Globus pallidus (tissue), 1 donor: Measurements from ENCODE around the gene HBD.
"Not testable (repeated sequence)": the region's sequence is repeated elsewhere in the genome, so short reads cannot be mapped to it uniquely, and the experiment has no call there.

Experiments
- DNase-seq: peaks from one replicate; pipeline ENCODE4 v3.0.0-alpha.2; 2015; ENCODE audit warnings: low spot score

HBD gene

DNA sequence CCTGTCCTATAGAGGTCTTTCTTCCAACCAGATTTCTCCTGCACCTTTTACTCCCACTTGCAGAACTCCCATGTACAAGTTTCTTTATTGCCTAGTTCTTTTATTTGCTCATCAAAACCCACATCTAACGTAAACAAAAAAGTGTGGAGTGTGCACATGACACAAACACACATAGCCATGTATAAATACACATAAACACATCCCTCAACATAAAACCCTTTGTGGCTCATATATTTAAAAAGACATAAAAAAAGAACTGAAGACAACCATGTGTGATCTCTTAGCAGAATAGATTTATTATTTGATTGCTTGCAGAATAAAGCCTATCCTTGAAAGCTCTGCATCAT, 18.6 kb upstream of the HBD start:
- DNase-seq, result no peak

DNA sequence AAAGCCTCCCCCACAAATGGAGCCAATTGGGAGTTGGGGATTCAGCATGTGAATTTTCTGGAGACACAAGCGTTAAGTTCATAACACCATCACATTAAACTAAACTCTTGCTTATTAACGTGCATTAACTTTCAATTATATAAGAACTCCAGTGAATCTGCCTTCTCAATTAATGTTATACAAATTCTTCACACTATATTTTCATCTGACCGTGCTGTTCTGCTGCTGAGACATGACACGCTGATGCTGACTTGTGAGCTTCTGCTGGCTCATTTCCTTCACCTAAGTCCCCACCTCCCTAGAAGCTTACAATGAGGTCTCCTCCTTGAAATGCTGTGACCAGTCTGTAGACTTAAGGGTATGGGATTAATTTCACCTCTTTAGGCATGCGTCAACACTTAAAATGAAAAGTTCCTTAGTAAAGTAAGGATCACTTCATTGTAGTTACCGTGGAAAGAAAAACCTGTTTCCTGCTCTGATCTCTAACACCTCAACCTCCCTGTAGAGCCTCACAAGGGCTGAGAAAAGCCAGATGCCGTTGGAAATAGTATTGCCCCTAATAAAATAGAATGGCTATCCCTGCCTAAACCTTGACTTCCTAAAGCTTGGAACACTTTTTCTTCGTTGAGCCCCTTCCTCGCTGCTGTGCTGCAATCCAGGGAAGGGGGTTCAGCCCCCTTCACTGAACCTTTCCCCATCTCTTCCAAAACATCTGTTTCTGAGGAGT, 18.1 kb upstream of the HBD start:
- no peak for DNase-seq

DNA sequence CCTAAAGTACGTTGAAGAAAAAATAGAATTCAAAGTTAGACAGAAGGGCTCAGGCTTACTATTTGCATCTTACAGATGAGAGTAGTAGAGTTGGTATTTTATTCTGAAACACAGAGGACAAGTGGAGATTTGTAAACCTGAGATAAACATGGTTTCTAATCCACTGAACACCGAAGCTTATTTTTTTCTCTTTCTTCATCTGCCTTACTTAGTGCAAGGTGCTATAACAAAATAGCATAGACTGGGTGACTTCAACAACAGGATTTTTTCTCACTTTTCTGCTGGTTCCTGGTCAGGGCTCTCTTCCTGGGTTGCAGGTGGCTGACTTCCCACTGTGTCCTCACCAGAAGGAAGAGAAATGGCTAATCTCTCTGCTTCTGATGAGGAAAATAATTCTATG, 17.5 kb upstream of the HBD start:
- DNase-seq, result no peak

DNA sequence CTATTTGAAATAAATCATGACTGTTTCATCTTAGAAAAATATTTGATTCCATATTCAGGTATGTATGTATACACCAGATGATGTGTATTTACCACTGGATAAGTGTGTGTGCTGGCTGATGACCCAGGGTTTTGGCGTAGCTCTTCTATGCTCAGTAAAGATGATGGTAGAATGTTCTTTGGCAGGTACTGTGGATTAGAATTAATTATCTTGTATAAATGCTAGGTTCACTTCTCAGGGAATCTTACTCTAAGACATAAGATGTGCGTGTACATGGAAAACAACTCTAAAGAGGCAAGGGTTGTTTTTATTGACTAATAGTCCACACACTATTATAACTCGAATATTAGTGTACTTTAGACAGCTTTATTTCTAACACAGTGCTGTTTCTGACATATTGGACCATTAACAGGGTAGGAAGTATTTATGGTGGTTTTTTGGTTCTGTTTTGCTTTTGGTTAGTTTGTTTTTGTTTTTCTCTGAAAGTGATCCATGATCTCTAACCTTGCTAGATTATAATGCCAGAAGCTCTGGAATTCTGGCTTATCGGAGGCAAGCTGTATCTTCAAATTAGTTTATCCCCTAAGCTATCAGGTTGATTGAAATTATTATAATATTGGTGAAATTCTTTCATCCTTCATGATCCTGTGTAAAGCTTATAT, 16.4 kb upstream of the HBD start:
- no peak for DNase-seq

DNA sequence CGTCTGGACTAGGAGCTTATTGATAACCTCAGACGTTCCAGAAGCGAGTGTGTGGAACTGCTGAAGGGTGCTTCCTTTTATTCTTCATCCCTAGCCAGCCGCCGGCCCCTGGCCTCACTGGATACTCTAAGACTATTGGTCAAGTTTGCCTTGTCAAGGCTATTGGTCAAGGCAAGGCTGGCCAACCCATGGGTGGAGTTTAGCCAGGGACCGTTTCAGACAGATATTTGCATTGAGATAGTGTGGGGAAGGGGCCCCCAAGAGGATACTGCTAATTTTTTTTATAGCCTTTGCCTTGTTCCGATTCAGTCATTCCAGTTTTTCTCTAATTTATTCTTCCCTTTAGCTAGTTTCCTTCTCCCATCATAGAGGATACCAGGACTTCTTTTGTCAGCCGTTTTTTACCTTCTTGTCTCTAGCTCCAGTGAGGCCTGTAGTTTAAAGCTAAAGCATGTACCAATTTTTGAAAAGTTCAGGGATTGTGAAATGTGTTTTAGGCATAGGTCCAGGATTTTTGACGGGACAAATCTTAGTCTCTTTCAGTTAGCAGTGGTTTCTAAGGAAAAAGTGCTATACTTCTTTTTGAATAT, 15.6 kb upstream of the HBD start, which contains the start of gene HBG1:
Gene HBG1 (minus strand): TSS at position 51 of the 590 bp plus-strand sequence. CDS start 53 bp downstream, outside the sequence.
- not testable (repeated sequence) for DNase-seq

DNA sequence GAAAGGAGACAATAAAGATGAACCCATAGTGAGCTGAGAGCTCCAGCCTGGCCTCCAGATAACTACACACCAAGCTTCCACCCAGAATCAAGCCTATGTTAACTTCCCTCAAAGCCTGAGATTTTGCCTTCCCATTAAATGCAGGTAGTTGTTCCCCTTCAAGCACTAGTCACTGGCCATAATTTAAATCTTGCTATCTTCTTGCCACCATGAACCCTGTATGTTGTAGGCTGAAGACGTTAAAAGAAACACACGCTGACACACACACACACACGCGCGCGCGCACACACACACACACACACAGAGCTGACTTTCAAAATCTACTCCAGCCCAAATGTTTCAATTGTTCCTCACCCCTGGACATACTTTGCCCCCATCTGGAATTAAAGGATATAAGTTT, 14.2 kb upstream of the HBD start:
- DNase-seq, result not testable (repeated sequence)

DNA sequence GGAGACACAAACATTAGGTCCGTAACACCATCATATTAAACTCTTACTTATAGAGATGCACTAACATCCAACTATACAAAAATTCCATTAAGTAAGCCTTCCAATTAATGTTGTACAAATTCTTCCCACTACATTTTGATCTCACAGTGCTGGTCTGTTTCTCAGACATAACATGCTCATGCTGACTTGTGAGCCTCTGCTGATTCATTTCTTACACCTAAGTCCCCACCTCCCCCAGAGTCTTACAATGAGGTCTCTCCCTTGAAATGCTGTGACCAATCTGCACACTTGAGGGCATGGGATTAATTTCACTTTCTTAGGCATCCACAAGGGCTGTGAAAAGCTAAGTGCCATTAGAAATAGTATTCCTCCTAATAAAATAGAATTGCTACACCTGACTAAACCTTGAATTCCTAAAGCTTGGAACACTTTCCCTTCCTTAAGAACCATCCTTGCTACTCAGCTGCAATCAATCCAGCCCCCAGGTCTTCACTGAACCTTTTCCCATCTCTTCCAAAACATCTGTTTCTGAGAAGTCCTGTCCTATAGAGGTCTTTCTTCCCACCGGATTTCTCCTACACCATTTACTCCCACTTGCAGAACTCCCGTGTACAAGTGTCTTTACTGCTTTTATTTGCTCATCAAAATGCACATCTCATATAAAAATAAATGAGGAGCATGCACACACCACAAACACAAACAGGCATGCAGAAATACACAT, 13.3 kb upstream of the HBD start:
- no peak for DNase-seq

DNA sequence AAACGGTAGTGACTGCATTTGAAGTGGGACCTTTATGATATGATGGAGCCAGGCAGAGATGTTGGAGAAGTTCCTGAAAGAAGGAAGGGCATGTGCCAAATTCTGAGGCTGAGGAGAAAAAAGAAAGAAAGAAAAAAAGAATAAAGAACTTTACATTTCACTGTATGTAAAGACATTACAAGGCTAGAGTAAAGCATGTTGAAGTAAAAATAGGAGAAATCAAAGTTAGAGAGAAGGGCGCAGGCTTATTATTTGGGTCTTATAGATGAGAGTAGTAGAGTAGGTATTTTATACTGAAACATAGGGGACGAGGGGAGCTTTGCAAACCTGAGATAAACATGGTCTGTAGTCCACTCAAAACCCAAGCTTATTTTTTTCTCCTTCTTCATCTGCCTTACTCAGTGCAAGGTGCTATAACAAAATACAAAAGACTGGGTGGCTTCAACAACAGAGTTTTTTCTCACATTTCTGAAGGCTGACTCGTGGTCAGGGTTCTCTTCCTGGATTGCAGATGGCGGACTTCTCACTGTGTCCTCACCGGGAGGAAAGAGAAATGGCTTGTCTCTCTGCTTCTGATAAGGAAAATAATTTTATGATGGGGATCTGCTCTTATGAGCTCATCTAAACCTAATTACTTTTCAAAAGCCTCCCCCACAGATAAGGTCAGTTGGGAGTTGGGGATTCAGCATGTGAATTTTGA, 12.6 kb upstream of the HBD start:
- DNase-seq, result no peak

DNA sequence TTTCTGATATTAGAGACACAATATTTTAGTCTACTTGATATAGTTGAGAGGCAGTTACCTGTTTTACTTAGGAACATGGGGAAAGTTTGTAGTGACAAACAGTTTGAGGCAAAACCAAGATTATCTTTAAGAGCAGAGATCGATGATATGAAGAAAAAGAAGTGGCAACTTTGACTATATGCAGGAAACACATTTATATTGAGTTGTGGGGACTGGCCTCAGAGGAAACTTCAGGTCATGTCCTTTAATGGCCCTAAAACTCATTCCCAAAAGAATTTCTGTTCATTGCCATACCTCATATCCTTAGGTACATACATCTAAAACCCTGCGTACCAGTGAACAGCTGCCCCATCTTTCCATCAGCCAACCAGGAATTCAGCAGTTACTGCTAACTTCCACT, 10.9 kb upstream of the HBD start:
- no peak for DNase-seq

DNA sequence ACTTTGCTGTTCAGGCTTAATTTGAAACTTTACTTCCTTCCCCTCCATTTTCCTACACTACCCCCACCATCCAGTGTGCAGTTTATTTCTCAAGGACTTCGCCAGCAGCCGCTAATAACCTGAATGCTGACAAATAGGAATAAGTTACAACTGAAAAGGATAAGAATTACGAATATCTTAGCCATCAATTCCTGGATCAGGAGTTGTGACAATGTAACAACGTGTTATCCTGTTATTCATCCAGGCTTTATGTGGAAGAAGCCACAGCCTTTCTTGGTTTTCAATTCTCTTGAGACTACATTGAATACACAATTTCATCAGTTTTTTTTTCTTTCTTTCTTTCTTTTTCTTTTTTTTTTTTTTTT, 9.5 kb upstream of the HBD start:
- DNase-seq, result no peak

DNA sequence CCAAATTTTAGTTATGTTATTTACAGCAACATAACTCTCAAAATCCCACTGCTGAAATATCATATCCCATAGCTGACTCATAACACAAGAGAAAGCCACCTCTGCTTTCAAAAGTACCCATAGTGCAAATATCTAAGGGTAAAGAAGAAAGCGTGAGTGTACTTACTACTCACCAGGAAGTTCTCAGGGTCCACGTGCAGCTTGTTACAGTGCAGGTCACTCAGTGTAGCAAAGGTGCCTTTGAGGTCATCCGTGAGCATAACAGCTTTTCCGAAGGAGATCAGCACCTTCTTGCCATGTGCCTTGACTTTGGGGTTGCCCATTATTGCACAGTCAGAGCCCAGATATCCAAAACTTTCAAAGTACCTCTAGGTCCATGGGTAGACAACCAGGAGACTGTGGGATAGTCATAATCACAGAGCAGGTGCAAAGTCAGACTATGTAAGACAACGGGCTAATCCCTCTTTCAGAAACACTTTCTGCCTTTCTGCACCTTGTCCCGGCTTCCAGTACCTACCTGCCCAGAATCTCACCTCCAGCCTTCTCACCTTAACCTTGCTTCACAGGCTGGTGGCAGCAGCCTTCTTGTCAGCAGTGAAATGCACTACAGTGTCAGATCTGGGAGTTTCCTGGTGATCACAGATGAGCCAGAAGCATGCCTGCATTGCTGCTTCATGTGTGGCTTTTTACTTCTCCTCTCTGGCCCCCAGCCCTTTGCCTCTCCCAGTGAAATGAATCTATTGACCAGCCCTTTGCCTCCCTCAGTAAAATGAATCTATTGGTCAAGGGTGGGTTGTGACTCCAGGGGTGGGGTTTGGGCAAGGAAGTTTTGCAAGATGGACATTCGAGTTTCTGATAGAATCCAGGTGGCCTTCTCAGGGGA, 8.9 kb upstream of the HBD start:
- DNase-seq, result no peak

DNA sequence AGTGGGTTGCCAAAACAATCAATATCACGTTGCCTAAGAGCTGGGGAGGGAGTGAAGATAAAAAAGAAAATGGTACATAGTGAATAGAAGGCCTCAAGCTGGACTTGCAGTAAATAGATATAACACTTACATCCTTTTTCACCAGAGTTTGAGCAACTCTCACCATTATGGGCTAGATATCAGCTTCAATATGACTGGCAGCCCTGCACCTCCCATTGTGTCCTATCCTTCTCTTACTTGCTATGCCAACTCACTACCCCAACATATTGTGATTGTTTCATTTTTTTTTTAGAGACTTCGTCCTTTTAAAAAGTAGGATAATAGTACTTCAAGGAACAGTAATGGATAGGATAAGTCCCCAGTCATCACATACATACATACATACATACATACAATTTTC, 7.9 kb upstream of the HBD start:
- DNase-seq, result no peak

DNA sequence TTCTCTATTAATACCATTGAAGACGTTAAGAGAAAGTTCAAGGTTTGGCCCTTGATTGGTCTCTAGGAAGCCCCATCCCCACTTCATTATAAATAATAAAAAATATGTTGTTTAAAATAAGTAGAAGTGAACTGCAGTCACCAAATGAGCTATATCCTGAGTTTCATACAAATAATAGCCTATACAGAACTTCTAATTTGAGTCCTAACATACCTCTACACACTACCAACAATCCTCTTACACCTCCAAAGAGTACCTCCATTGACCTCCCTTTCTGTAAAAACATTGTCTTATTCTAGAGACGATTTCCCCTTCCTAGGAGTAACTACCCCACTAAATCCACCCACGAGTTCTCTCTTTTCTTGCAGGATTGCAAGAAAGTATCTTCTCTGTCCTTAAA, 7.2 kb upstream of the HBD start:
- DNase-seq, result no peak

DNA sequence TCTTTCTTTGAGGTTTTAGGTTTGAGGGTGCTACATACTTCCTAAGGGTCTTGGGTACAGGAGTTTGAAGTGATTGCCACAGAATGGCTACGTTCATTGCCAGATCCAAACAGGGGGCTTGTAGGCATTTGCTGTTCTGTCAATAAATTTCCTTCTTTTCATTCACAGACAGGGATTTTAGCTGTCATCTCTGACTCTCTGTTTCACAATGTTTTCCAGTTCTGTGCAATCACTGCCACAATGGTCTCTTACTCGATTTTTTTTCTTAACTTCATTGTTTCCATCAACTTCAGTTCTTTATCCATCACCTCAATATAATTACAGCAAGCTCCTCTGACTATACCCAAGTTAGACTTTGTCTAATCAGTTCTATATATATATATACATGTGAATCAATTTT, 6.2 kb upstream of the HBD start:
- no peak for DNase-seq

DNA sequence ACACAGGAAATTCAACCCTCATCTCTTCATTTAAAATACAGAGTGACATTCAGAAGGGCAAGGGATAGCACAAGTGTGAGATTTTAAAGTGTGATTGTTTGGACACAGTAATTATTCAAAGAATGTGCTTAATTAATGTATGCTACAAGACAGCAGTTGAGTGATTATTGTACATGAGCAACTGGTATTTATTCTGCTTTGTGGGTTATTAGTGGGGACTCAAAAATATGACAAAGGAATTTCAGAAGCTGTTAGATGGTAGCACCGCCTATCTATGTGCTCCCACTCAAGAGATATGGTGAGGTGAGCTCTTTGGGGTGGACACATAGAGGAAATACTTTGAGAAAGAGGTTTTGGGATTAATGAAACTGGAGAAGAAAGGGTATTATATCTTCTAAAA, 5.8 kb upstream of the HBD start:
- no peak for DNase-seq

DNA sequence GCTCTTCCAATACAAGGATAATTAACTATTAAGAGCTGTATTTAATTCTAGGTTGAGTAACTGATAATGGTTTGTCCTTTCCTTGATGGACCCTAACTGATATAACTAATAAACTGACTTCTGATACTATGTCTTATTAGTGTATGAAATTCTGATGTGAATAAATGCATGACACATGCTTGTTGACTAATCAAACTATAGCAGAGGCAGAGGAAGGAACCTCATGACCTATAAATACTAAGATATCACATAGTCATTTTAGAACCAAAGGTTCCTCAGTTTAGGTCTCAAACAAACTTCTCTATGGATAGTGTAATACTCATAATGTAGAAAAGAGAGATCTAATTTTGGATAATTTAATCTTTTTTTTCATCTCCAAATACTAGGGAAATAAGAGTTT, 4.8 kb upstream of the HBD start:
- DNase-seq, result no peak

DNA sequence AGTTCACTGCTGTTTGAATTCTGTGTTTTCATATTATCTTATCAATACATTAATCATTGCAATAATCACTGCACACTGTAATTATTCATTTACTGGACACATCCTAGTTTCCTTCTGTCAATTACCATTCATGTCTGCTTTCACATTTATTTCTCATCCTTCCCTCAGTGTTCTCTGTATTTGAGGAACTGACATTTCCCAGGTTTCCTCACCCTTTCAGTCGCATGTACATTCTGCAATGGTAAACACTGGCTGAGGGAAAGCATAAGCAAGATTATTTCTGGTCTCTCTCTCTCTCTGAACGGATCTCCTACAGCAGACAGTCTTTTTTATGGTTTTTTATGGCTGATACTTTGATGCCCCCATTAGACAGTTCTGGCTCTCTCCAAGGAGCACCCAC, 4.2 kb upstream of the HBD start:
- no peak for DNase-seq

DNA sequence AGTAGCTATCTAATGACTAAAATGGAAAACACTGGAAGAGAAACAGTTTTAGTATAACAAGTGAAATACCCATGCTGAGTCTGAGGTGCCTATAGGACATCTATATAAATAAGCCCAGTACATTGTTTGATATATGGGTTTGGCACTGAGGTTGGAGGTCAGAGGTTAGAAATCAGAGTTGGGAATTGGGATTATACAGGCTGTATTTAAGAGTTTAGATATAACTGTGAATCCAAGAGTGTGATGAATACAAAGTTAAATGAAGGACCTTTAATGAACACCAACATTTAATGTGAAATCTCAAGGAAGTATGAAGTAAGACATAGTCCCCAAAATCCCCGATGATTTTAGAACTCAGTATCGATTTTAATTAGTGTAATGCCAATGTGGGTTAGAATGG, 3.1 kb upstream of the HBD start:
- DNase-seq, result no peak

DNA sequence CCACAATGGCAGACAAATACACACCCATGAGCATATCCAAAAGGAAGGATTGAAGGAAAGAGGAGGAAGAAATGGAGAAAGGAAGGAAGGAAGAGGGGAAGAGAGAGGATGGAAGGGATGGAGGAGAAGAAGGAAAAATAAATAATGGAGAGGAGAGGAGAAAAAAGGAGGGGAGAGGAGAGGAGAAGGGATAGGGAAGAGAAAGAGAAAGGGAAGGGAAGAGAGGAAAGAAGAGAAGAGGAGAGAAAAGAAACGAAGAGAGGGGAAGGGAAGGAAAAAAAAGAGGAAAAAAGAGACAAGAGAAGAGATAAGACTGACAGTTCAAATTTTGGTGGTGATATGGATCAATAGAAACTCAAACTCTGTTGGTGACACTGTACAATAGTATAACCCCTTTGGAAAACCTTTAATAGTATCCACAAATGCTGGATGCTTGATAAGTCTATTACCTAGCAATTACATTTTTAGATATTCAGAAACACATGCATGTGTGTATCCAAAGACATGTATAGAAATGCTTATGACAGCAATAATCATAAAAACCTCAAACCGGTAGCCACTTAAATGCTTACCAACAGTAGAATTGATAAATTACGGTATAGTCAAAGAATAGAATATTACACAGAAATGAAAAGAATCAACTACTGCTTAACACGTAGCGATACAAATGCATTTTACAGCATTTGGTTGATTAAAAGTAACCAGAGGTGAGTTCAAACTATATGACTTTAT, 1.2 kb upstream of the HBD start:
- no peak for DNase-seq

DNA sequence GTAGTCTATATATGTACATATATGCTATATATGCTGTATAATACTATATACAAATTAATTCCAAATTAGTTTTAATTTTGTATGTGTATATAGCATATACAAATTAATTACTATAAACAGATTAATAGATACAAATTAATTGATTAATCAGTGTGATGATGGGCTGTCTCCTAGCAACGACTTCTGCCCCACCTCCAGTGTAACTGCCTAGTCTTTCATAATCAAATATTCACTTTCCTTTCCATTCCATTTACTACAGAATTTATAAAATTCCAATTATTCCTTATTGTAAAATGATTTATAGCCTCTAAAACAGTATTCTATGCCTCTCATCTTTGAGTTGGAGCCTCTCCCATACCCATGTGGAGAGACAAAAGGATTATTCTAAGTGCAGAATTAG, 976 bp downstream of the HBD start:
- no peak for DNase-seq

DNA sequence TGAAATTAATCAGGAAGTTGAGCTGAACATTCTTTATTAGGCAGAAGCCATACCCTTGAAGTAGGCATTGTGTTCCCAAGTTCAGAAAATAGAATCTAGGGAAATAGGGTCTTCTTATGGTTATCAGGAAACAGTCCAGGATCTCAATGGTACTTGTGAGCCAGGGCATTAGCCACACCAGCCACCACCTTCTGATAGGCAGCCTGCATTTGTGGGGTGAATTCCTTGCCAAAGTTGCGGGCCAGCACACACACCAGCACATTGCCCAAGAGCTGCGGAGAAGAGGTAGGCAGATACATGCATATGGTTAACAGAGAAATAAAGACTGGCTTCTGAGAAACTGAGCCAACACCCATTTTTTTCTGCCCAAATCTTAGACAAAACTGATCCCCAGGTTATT, 1.5 kb downstream of the HBD start:
- no peak for DNase-seq
